ENCODE measurements around the gene LITAFD.
A peak's percentile ranks its signal among the peaks of the same experiment; 100 is the strongest.

The LITAFD gene

DNA sequence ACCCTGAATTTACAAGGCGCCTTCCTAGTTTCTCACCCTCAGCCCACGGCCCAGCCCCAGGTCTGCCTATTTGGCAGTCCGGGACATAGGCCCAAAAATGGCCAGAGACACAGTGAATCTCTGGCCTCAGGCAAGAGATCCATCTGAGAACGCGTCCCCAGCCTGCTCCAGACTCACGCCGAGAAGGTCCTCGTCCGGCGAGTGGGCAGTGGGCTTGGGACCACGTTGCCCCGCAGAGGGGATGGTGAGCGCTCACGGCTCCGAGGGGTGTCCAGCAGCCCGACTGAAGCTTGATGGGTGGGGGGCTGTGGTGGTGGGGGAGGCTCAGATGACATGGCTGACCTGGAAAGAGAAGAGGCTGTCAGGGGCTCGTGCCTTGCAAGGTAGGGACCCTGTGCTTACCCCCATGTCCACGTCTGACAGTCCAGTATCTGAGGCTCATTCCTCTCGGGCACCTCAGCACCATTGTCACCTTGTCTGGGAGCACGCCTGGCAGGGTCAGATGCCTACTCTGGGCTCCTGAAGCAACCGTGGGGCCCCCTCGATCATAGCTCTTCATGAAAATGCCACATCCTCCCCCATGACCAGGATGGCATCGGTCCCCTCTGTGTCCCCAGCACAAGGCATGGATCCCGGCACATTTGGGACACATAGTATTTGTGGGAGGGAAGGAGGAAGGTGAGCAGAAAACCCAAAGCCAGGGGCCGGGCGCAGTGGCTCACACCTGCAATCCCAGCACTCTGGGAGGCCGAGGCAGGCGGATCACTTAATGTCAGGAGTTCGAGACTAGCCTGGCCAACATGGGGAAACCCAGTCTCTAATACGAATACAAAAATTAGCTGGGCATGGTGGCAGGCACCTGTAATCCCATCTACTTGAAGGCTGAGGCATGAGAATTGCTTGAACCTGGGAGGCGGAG, 22.9 kb upstream of the LITAFD start:
- no peak for DNase-seq (ENCODE audit: low read depth)
- H3K4me3 ChIP-seq (ENCODE audit: low read depth, low read length), result no peak overlapping the region
- TF ChIP-seq, protein P1, sequence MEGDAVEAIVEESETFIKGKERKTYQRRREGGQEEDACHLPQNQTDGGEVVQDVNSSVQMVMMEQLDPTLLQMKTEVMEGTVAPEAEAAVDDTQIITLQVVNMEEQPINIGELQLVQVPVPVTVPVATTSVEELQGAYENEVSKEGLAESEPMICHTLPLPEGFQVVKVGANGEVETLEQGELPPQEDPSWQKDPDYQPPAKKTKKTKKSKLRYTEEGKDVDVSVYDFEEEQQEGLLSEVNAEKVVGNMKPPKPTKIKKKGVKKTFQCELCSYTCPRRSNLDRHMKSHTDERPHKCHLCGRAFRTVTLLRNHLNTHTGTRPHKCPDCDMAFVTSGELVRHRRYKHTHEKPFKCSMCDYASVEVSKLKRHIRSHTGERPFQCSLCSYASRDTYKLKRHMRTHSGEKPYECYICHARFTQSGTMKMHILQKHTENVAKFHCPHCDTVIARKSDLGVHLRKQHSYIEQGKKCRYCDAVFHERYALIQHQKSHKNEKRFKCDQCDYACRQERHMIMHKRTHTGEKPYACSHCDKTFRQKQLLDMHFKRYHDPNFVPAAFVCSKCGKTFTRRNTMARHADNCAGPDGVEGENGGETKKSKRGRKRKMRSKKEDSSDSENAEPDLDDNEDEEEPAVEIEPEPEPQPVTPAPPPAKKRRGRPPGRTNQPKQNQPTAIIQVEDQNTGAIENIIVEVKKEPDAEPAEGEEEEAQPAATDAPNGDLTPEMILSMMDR (conservative IDR thresholded peaks at IDR 0.05; ENCODE audit: low read depth, low read length), result no peak

DNA sequence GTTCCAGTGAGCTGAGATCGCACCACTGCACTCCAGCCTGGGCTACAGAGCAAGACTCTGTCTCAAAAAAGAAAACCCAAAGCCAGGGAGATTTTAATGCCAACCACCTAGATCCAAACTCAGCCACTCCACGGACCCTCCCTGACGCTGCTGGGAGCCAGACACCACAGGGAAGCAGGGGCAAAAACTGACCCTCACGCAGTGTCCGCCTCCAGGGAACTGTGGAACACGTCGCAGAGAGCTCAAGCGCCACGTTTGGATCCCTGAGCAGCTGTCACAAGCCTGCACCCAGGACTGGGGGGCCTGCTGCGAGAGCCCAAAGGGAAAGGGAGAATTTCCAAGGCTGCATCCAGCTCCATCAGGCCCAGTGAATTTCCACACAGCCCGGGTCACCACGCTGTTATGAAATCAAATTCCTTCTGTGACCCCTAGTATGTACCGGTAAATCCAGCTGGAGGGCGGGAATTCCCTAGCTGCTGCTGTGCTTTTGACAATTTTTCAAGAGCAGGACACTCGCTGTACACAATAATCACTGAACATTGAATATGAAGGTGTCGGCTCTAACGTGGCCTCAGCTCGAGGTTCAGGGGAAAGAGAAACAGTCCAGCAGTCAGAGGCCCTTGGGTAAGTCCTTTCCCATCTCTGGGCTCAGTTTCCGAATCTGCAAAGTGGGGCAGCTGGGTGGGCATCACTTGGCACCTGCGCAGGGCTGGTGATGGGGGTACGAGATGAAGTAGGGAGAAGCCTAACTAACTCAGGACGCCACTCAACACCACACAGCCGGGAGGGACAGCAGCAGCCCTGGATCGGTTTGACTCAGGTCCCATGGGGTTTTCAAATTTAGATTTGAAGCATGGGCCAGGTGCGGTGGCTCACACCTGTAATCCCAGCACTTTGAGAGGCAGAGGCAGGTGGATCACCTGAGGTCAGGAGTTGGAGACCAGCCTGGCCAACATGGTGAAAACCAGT, 22.0 kb upstream of the LITAFD start:
- TF ChIP-seq, protein P1 (conservative IDR thresholded peaks at IDR 0.05; ENCODE audit: low read depth, low read length), result no peak
- peak; percentile 91 for DNase-seq (ENCODE audit: low read depth)
- H3K4me3 ChIP-seq (ENCODE audit: low read depth, low read length), result peak overlapping the region; percentile 3

DNA sequence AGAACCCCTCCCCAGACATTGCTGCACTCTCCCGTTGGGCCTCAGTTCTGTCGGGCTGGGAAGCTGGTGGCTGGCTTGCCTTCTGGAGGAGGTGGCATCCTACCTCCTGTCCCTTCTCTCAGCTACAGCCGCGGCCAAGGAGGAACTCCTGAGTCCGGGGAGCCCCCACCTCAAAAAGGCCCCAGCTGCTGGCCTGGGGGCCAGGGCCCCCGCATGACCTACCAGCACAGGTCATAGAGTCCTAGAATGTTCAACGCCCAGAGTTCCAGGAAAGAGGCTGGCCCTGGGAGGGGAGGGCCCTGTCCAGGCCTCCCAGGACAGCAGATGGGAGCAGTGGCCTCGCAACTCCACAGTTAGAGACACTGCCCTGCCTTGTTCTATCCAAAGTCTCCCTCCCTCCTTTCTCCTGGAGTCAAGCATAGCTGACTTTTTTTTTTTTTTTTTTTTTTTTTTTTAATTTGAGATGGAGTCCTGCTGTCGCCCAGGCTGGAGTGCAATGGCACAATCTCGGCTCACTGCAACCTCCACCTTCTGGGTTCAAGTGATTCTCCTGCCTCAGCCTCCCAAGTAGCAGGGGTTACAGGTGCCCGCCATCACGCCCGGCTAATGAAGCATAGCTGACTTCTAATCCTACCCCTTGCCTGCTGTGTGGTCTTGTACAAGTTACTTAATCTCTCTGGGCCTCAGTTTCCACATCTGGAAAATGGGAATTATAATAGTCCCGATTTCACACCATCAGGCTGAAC, 20.4 kb upstream of the LITAFD start:
- TF ChIP-seq, protein P1 (conservative IDR thresholded peaks at IDR 0.05; ENCODE audit: low read depth, low read length), result no peak

DNA sequence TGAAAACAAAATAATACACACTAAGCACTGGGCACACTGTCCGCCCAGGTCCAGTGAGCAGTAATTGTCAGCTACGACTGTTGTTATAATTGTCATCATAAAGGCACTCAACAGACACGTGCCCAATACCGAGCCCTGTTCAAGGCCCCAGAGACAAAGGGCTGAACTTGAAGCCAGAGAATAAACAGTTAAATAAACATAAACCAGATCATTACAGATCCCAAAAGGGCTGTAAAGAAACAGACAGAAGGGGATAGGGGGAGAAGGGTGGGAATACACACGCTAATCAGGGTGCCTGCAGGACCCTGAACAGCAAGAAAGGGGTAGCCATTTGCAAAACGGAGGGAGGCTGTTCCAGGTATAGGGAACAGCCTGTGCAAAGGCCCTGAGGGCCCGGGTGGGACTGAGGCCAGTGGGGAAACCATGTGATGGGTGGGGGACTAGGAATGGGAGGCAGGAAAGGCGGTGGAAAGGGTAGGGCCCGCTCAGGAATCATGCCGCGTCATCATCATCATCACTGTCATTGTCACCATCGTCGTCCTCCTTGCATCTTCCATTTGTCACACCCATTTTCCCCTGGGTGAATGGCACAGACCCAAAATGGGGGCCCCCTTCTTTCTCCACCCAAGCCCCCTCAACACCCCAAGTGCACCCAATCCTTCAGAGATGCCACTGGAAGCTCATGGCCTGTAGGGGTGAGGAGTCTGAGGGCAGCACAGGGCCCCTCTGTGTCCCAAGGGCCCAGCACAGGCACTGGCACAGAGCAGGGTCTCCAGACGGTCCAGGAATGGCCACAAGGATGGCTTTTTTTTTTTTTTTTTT, 19.6 kb upstream of the LITAFD start:
- no peak for DNase-seq (ENCODE audit: low read depth)
- TF ChIP-seq, protein P1 (conservative IDR thresholded peaks at IDR 0.05; ENCODE audit: low read depth, low read length), result no peak
- no peak overlapping the region for H3K4me3 ChIP-seq (ENCODE audit: low read depth, low read length)

More for the DNA sequence above, 20.4 kb upstream of the LITAFD start:
- DNase-seq (ENCODE audit: low read depth), result no peak
- no peak overlapping the region for H3K4me3 ChIP-seq (ENCODE audit: low read depth, low read length)

DNA sequence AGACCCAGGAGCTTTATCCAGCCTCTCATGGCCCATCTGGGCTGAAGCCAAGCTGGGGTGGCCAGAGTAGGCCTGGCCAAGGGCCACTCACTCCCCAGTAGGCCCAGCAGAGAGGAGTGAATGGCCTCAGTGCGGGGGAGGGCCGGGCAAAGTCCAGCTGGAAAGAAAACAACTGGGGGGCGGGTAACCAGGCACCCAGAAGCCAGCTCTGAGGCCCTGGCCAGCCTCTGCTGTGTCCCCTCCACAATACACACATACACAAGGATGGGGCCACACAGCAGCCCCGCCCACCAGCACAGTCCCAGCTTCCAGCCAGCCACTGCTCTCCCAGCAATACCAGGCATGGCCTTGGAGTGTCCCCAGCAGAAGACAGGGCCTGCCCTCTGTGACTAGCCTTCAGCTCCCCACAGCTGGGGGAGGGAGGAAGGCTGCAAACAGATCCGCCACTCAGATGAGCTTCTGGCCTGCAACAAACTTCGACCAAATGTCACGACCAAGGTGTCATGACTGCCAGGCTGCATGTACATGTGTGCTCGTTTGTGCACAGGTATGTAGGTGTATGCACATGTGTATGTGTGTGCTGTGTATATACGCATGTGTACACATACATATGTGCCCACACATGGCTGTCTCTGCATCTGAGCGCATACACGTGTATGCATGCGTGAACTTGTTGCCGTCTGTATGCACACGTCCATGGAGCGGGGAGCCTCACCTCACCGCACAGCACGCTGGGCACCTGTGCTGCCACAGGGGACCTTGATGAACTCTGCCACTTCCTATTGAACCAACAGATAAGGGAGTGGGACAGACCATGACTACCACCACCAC, 18.3 kb upstream of the LITAFD start:
- DNase-seq (ENCODE audit: low read depth), result no peak
- H3K4me3 ChIP-seq (ENCODE audit: low read depth, low read length), result no peak overlapping the region
- TF ChIP-seq, protein P1 (conservative IDR thresholded peaks at IDR 0.05; ENCODE audit: low read depth, low read length), result no peak

All from choroid plexus epithelial cell (primary cell).